ENCODE measurements around the gene MAST2.
A peak's percentile ranks its signal among the peaks of the same experiment; 100 is the strongest.

Gene MAST2

DNA sequence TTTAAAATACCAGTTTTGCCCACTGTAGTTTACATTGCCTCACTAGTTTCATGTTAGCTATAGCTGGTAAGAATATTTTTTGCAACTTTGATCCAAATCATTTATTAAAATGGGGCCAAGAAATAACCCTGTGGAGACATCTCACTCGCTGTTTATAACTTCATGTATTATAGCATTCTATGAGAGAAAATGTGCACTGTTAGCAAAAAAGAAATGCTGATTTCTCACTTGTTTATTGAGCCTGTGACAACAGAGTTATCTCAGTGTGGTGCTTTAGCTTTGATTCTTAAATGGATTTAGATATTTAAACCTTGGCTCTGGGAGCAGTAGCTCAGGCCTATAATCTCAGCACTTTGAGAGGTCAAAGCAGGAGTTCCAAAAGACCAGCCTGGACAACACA, 201.1 kb downstream of the MAST2 start:
- H3K36me3 Mint-ChIP-seq (ENCODE audit: insufficient read depth): peaks cover 3% of the 10 kb centered on the region
- no peaks in the 10 kb centered on the region for H3K27me3 Mint-ChIP-seq
- no peaks in the 10 kb centered on the region for H3K9me3 Mint-ChIP-seq
- no peak for ATAC-seq (replicated peaks)
- no peak overlapping the region for H3K4me3 Mint-ChIP-seq
- DNase-seq: no peak
- peaks cover 0 to 2% of the 10 kb centered on the region in 2 donors for H3K4me1 Mint-ChIP-seq (ENCODE audit: low read depth in 2 of 2)
- no peak overlapping the region for H3K27ac Mint-ChIP-seq

DNA sequence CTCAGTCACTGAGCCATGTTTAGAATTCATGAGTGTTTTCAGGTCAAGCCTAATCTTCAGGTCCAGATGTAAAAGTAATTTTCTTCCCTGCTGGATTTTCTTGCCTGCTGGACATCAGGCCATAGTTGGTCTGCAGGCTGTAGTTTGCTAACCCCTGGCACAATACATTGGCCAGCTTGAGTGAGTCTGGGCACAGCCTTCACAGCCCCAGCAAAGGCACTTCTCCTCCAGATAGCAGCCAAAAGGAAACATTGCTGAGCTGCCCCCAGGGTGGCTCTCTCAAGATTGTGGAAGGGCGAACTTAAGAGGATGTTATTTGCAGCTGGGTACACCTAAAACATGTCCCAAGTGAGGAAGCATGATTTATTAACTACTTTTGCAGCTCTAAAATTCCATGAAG, 202.2 kb downstream of the MAST2 start:
- ATAC-seq (replicated peaks) (no peak), DNase-seq (no peak)
- no peak overlapping the region for H3K27ac Mint-ChIP-seq
- H3K4me1 Mint-ChIP-seq (ENCODE audit: low read depth in 2 of 2): peaks cover 0 to 2% of the 10 kb centered on the region in 2 donors
- H3K36me3 Mint-ChIP-seq (ENCODE audit: insufficient read depth): peaks cover 3% of the 10 kb centered on the region
- H3K27me3 Mint-ChIP-seq: no peaks in the 10 kb centered on the region
- H3K4me3 Mint-ChIP-seq: no peak overlapping the region
- H3K9me3 Mint-ChIP-seq: no peaks in the 10 kb centered on the region

DNA sequence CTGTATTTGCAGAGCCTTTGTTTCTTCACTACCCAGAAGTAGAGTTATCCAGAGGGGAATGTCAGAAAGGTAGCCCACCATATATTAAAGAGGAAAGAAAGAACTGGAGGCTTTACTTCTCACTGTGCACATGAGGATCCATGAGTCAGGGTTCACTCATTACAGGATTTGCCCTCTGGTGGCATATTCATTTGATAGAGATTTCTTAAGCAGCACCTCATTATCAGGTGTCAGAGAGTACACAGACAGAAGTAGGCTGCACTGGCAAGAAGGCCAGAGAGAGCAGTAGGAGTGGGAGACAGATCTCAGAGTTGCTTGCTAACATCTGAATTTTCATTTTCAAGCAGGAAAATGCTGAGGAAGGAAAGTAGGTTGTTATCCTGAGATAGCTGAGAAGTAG, 205.2 kb downstream of the MAST2 start:
- Mint-ChIP-seq H3K9me3 (no peaks in the 10 kb centered on the region), H3K36me3 (ENCODE audit: insufficient read depth) (peaks cover 3% of the 10 kb centered on the region)

DNA sequence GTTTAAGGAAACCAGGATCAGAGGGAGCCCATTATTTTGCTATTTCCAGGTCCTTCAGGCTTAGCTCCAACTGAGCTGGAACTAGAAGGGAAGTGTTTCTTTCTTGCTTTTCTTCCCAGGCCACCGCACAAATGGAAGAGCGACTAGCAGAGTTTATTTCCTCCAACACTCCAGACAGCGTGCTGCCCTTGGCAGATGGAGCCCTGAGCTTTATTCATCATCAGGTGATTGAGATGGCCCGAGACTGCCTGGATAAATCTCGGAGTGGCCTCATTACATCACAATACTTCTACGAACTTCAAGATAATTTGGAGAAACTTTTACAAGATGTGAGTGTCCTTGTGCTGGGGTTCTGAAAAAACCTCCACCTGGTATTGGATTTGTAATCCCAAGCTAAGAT, 207.2 kb downstream of the MAST2 start:
- Mint-ChIP-seq H3K27ac (no peak overlapping the region), H3K27me3 (no peaks in the 10 kb centered on the region), H3K36me3 (ENCODE audit: insufficient read depth) (no peaks in the 10 kb centered on the region), H3K4me3 (no peak overlapping the region), H3K4me1 (ENCODE audit: low read depth in 2 of 2) (no peaks in the 10 kb centered on the region), H3K9me3 (no peaks in the 10 kb centered on the region)
- ATAC-seq (replicated peaks) (no peak), DNase-seq (no peak)

More for the DNA sequence above, 205.2 kb downstream of the MAST2 start:
- DNase-seq (no peak), ATAC-seq (replicated peaks) (no peak)
- H3K27me3 Mint-ChIP-seq: no peaks in the 10 kb centered on the region
- H3K4me1 Mint-ChIP-seq (ENCODE audit: low read depth in 2 of 2): no peaks in the 10 kb centered on the region
- peak overlapping the region in 1 of 2 donors; percentile 20 for H3K27ac Mint-ChIP-seq
- no peak overlapping the region for H3K4me3 Mint-ChIP-seq

DNA sequence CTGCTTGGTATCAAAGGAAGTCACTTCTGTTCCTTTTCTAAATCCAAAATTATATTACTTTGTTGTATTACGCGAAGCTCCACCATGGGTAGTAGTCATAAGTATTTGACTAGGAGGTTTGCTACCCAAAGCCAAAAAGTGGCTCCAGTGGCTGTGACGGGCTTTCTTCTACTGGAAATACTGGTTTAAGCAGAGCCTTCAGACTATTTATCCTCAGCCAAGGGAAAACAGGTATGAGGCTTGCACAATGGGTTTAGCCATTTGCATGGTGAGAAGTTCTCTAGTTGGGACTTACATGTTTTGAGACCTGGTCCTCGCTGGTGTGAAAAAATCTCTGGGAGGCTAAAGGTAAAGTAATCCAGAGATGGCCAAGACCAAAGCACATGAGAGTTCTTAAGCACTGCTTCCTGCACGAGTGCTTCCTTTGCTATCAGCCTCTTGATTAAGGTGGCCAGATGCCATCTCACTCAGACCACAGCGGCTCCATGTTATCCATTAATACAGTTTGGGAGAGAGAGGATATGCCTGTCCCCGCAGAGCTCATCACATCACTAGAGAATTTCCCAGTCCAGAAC, 207.8 kb downstream of the MAST2 start:
- Mint-ChIP-seq H3K27ac (no peak overlapping the region), H3K9me3 (no peaks in the 10 kb centered on the region), H3K4me1 (ENCODE audit: low read depth in 2 of 2) (no peaks in the 10 kb centered on the region), H3K36me3 (ENCODE audit: insufficient read depth) (no peaks in the 10 kb centered on the region), H3K27me3 (no peaks in the 10 kb centered on the region), H3K4me3 (no peak overlapping the region)
- ATAC-seq (replicated peaks) (no peak), DNase-seq (no peak)

DNA sequence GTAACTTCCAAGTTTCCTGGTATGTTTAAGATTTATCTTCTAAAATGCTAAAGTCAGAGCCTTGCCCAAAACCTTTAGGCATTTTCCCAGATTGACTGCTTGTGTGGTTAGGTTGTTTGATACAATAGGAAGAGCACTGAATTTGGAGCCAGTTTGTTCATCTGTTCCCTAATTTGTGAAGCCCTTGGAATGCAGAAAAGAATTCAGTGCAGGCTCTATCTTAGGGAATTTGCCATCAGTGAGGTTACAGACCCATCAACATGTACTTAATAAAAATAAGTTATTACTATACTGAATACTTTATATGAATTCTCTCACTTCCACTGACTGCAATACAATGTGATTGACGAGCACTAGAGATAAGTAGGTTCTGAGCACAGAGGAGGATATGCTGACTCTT, 208.8 kb downstream of the MAST2 start:
- ATAC-seq (replicated peaks) (no peak), DNase-seq (no peak)
- H3K4me3 Mint-ChIP-seq: no peak overlapping the region
- H3K36me3 Mint-ChIP-seq (ENCODE audit: insufficient read depth): no peaks in the 10 kb centered on the region
- H3K9me3 Mint-ChIP-seq: no peaks in the 10 kb centered on the region
- no peaks in the 10 kb centered on the region for H3K4me1 Mint-ChIP-seq (ENCODE audit: low read depth in 2 of 2)
- no peaks in the 10 kb centered on the region for H3K27me3 Mint-ChIP-seq
- H3K27ac Mint-ChIP-seq: no peak overlapping the region

DNA sequence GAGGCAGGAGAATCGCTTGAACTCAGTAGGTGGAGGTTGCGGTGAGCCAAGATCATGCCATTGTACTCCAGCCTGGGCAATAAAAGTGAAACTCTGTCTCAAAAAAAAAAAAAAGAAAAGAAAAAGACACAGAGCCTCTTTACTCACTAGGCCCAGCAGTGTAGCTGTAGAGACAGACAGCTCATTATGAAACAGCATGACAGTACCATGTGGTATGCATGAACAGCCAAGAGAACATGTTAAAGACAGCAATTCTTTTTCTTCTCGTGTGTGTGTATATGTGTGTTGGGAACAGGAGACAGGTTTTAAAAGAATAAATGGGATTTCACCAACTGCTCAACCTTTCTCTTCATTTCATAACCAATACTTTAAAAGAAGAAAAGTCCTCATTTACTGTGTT, 210.2 kb downstream of the MAST2 start:
- DNase-seq: no peak
- H3K4me3 Mint-ChIP-seq: no peak overlapping the region
- no peak overlapping the region for H3K27ac Mint-ChIP-seq
- H3K36me3 Mint-ChIP-seq (ENCODE audit: insufficient read depth): no peaks in the 10 kb centered on the region
- no peaks in the 10 kb centered on the region for H3K9me3 Mint-ChIP-seq
- no peak for ATAC-seq (replicated peaks)
- H3K4me1 Mint-ChIP-seq (ENCODE audit: low read depth in 2 of 2): no peaks in the 10 kb centered on the region
- H3K27me3 Mint-ChIP-seq: no peaks in the 10 kb centered on the region

DNA sequence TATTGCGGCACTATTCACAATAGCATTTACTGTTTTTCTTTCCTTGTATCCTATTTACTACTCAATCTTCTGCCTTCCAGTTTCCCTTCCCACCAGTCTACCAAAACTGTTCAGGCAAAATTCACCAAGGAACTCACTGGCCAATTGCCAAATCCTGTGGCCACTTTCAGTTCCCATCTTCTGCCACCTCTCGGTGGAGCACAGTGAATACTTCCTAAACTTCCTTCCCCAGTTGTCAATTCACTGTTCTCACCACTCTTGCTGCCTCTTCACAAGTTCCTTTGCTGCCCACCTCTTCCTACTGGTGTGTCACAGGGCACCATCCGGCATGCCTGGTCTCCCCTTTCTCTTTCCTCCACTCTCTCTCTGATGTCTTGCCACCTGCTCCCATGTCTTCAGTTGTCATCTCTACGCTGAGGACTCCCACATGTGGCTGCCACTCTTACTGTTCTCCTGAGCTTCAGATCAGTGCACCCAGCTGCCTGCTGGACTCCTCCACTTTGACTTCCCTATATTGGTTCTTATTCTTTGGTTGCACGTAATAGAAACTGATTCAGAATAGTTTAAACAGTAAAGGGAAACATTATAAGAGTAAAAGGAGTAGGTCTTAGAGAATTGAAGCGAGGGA, 214.6 kb downstream of the MAST2 start:
- no peak for ATAC-seq (replicated peaks)
- H3K36me3 Mint-ChIP-seq (ENCODE audit: insufficient read depth): no peaks in the 10 kb centered on the region

DNA sequence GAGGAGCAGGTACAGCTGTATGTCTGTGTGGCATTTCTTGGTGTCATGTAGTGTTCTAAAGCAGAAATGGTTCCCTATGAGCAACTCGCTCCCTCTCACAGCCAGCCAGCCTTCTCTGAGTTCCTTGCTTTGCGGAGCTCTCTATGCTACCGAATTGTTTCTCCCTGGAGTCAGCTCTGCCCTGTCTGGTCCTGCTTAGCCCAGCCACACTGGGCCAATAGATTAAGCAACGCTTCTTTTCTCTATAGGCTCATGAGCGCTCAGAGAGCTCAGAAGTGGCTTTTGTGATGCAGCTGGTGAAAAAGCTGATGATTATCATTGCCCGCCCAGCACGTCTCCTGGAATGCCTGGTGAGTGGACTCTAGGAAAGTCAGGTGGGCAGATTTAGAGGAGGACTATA, 215.9 kb downstream of the MAST2 start:
- no peak overlapping the region for H3K4me3 Mint-ChIP-seq
- H3K27me3 Mint-ChIP-seq: no peaks in the 10 kb centered on the region
- no peak overlapping the region for H3K27ac Mint-ChIP-seq
- H3K36me3 Mint-ChIP-seq (ENCODE audit: insufficient read depth): no peaks in the 10 kb centered on the region
- no peaks in the 10 kb centered on the region for H3K9me3 Mint-ChIP-seq
- no peak for ATAC-seq (replicated peaks)
- H3K4me1 Mint-ChIP-seq (ENCODE audit: low read depth in 2 of 2): no peaks in the 10 kb centered on the region
- DNase-seq: no peak

More for the DNA sequence above, 214.6 kb downstream of the MAST2 start:
- Mint-ChIP-seq H3K27ac (no peak overlapping the region), H3K4me3 (no peak overlapping the region), H3K4me1 (ENCODE audit: low read depth in 2 of 2) (no peaks in the 10 kb centered on the region), H3K9me3 (no peaks in the 10 kb centered on the region), H3K27me3 (no peaks in the 10 kb centered on the region)
- DNase-seq: no peak

DNA sequence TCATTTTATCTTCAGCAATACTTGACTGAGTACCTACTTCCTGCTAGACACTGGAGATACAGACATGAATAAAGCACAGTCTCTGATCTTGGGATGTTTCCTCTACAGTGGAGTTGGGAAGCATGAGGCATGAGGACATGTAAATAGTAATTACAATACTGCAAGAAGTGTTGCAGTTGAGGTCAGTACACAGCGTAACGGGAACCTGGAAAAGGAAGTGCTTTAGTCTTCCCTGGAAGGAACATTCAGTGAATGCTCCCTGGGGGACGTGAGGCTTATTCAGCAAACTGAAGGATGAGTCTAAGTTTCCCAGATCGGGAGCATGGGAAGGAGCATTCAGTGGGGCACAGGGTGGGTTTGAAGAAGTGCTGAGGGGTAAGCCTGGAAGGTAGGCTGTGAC, 216.6 kb downstream of the MAST2 start:
- no peak overlapping the region for H3K27ac Mint-ChIP-seq
- H3K4me3 Mint-ChIP-seq: no peak overlapping the region
- DNase-seq: no peak
- H3K4me1 Mint-ChIP-seq (ENCODE audit: low read depth in 2 of 2): no peaks in the 10 kb centered on the region
- H3K36me3 Mint-ChIP-seq (ENCODE audit: insufficient read depth): no peaks in the 10 kb centered on the region
- no peak for ATAC-seq (replicated peaks)
- no peaks in the 10 kb centered on the region for H3K9me3 Mint-ChIP-seq
- H3K27me3 Mint-ChIP-seq: no peaks in the 10 kb centered on the region

DNA sequence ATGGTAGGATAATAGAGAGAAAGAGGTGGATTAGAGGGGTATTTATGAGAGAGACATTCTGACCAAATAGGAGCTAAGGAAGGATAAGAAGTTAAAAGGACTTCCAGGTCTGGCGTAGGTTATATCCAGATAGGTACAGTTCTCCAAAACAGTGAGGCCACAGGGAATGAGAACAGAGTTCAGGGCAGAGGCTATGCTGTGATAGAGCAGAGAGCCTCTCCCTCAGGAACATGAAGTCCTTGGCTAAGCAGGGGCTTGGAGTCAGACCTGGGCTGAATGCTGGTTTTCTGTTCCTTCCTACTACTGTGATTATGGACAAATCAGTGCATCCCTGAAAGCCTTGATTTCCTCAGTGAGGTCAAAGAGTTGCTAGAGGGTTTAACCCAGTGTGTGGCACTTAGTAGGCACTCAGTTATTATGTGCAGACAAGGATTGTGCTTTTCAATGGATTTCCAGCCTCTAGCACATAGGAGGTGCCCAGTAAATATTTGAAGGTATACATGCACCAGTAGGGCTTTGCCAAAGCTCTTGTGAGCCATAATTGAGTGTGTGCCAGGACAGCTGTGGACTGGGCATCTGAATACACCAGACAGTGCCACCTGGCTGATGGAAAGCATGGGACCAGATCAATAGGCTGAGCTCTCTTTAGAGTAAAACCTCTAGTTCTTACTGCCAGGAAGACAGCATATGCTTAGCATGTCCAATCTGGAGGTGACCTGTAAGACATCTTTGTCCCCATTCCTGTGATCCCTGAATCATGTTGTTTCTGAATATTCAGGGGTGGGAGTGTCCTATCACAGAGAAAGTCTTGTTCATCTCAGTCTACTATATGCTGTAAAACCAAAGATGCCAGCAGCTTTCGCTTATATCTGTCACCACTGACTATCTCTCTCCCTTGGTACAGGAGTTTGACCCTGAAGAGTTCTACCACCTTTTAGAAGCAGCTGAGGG, 217.9 kb downstream of the MAST2 start:
- Mint-ChIP-seq H3K4me3 (no peak overlapping the region), H3K36me3 (ENCODE audit: insufficient read depth) (no peaks in the 10 kb centered on the region), H3K27ac (no peak overlapping the region), H3K9me3 (no peaks in the 10 kb centered on the region), H3K4me1 (ENCODE audit: low read depth in 2 of 2) (no peaks in the 10 kb centered on the region), H3K27me3 (no peaks in the 10 kb centered on the region)
- no peak for ATAC-seq (replicated peaks)
- DNase-seq: no peak

DNA sequence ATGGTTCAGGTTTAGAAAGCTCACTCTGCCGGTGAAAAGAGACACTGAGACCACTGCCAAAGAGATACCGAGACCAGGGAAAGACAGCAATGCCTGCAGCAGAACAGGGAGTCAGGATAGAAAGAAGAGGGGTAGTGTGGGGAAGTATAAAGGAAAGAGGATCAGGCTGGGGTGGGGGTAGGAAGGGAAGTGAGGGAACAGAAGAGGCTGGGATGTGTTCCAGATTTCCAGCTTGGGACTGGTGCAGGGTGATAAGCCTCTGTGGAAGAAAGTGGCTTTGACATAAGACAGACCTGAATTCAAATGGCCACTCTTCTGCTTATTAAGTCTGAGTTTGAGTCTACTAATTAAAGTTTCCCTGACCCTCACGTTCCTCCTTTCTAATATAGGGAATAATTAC, 223.1 kb downstream of the MAST2 start:
- ATAC-seq (replicated peaks) (no peak), DNase-seq (no peak)
- no peaks in the 10 kb centered on the region for H3K27me3 Mint-ChIP-seq
- no peaks in the 10 kb centered on the region for H3K9me3 Mint-ChIP-seq
- no peaks in the 10 kb centered on the region for H3K4me1 Mint-ChIP-seq (ENCODE audit: low read depth in 2 of 2)
- H3K36me3 Mint-ChIP-seq (ENCODE audit: insufficient read depth): no peaks in the 10 kb centered on the region
- no peak overlapping the region for H3K4me3 Mint-ChIP-seq
- peak overlapping the region in 1 of 2 donors; percentile 0 for H3K27ac Mint-ChIP-seq

DNA sequence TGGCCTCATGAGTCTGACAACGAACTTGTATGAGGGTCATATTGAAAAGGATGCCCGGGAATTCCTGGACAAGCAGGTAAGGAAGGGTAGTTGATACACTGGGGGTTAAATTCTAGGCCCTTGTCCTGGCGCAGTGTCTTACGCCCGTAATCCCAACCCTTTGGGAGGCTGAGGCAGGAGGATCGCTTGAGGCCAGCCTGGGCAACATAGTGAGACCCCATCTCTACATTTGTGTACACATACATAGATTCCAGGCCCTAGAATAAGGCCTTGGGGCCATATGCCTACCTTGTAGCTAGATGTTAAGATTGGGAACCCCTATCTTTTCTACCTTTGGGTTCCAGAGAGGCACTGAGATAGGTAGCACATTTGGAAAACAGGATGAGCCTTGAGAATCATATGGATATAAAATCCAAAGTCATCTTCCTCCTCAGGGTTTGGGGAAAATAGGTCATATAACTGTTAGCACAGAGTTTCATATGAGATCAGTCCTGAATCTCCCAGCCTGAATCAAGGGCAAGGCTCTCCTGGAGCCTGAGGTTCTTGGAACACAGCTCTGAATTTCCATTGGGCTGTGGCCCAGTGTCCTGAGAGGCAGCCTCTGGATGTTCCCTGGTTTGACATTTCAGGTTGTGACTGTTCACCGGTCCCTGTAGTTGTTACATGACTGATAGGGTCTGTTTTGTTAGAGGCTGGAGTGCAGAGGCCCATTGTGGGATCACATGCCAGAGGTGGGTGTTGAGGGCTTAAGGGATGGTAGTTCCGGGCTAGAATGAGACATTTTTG, 224.6 kb downstream of the MAST2 start:
- H3K4me3 Mint-ChIP-seq: no peak overlapping the region
- ATAC-seq (replicated peaks) (no peak), DNase-seq (no peak)
- H3K27me3 Mint-ChIP-seq: no peaks in the 10 kb centered on the region
- no peaks in the 10 kb centered on the region for H3K36me3 Mint-ChIP-seq (ENCODE audit: insufficient read depth)
- no peaks in the 10 kb centered on the region for H3K9me3 Mint-ChIP-seq
- H3K27ac Mint-ChIP-seq: no peak overlapping the region
- no peaks in the 10 kb centered on the region for H3K4me1 Mint-ChIP-seq (ENCODE audit: low read depth in 2 of 2)

Measured in effector memory CD8-positive, alpha-beta T cell (primary cell).